NT2/D1 (cell line): ENCODE data around the gene ZNF70.

Experiments
- DNase-seq: peaks from one replicate; pipeline ENCODE4 v3.0.0-alpha.2; 2011; ENCODE audit warnings: low read depth, low spot score
- H3K27me3 ChIP-seq: 2 replicates; pipeline ENCODE4 v1.6.0; 2011; ENCODE audit warnings: mild to moderate bottlenecking; ENCODE audit not compliant: insufficient read length, insufficient read depth
- H3K36me3 ChIP-seq: 2 replicates; pipeline ENCODE4 v1.6.1; 2011; ENCODE audit warnings: mild to moderate bottlenecking, low read length, mixed read lengths; ENCODE audit not compliant: insufficient read depth, insufficient read length
- H3K4me1 ChIP-seq: 2 replicates; pipeline ENCODE4 v1.5.1; 2011; ENCODE audit not compliant: insufficient read depth, insufficient read length
- H3K4me3 ChIP-seq: 2 replicates; pipeline ENCODE4 v1.5.1; 2011; ENCODE audit warnings: low read depth; ENCODE audit not compliant: insufficient read length
- H3K9ac ChIP-seq: 2 replicates; pipeline ENCODE4 v1.6.0; 2011; ENCODE audit warnings: low read depth; ENCODE audit not compliant: insufficient read length
- H3K9me3 ChIP-seq: 2 replicates; pipeline ENCODE4 v1.5.1; 2011; ENCODE audit warnings: mild to moderate bottlenecking, low read length; ENCODE audit not compliant: insufficient read depth
- SUZ12 ChIP-seq: IDR thresholded peaks from 2 replicates; pipeline ENCODE4 v1.6.1; 2011; ENCODE audit not compliant: insufficient read length, insufficient read depth; ENCODE audit errors: extremely low read depth
- YY1 ChIP-seq: IDR thresholded peaks from 2 replicates; pipeline ENCODE4 v1.6.1; 2011; ENCODE audit not compliant: insufficient read length, insufficient read depth
- ZNF274 ChIP-seq: IDR thresholded peaks from 2 replicates; pipeline ENCODE4 v1.6.1; 2011; ENCODE audit warnings: mild to moderate bottlenecking, low read depth, low read length

ZNF70 gene

GRCh38 chr22:23754980-23755636 lies 4.2 kb upstream of the ZNF70 start:
- DNase-seq: no peak
- H3K9ac ChIP-seq: no peak overlapping the region
- H3K27me3 ChIP-seq: no peaks in the 10 kb centered on the region
- peaks cover 7% of the 10 kb centered on the region for H3K4me1 ChIP-seq
- TF ChIP-seq SUZ12: no peak
- no peak for TF ChIP-seq YY1
- no peak for TF ChIP-seq ZNF274
- no peaks in the 10 kb centered on the region for H3K9me3 ChIP-seq
- no peaks in the 10 kb centered on the region for H3K36me3 ChIP-seq
- no peak overlapping the region for H3K4me3 ChIP-seq

DNA sequence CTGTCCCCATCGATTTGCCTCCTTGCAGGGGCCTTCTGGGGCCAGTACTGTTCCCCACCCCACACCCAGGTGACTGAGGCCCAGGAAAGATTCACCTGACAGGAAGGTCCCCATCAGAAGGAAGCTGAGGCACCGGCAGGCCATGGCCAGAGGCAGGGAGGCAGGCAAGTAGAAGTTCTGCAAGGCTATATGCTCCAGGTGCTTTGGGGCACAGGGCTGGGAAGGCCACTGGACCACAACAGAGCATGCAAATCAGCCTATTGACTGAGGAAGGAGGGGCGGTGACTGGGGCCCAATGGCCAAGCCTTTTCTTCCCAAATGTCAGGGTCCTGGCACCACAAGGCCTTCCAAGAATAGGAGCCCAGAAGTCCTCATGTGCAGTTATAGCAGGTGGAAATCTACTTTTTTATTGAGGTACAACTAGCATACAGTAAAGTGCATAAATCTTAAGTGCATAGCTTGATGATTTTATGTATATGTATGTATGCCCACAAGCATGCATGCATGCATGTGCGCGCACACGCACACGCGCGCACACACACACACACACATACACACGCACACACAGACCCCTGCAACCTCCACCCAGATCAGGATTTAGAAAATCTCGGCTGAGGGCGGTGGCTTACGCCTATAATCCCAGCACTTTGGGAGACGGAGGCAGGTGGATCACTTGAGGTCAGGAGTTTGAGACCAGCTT lies 3.5 kb upstream of the ZNF70 start, which contains the start of gene VPREB3:
Gene VPREB3 (minus strand): TSS at position 206 of the 700 bp plus-strand sequence. CDS start 62 bp downstream, at position 144.
- TF ChIP-seq SUZ12 (no peak), ZNF274 (no peak), YY1 (no peak)
- Histone ChIP-seq H3K4me3 (no peak within 1 kb of the TSS), H3K9ac (no peak within 1 kb of the TSS), H3K27me3 (no peaks in the 10 kb centered on the region), H3K36me3 (no peaks in the 10 kb centered on the region), H3K9me3 (no peaks in the 10 kb centered on the region), H3K4me1 (peaks cover 7% of the 10 kb centered on the region)
- DNase-seq: no peak

GRCh38 chr22:23753385-23753784 lies 2.5 kb upstream of the ZNF70 start:
- DNase-seq: no peak
- H3K36me3 ChIP-seq: no peaks in the 10 kb centered on the region
- H3K9me3 ChIP-seq: no peaks in the 10 kb centered on the region
- H3K27me3 ChIP-seq: no peaks in the 10 kb centered on the region
- no peak overlapping the region for H3K9ac ChIP-seq
- TF ChIP-seq SUZ12: no peak
- no peak for TF ChIP-seq YY1
- no peak for TF ChIP-seq ZNF274
- H3K4me3 ChIP-seq: no peak overlapping the region
- H3K4me1 ChIP-seq: peaks cover 7% of the 10 kb centered on the region

GRCh38 chr22:23752750-23753149 lies 1.8 kb upstream of the ZNF70 start:
- TF ChIP-seq ZNF274: no peak
- no peak for TF ChIP-seq YY1
- TF ChIP-seq SUZ12: no peak
- no peaks in the 10 kb centered on the region for H3K9me3 ChIP-seq
- DNase-seq: no peak
- H3K36me3 ChIP-seq: no peaks in the 10 kb centered on the region
- H3K27me3 ChIP-seq: no peaks in the 10 kb centered on the region
- no peak overlapping the region for H3K4me3 ChIP-seq
- no peak overlapping the region for H3K9ac ChIP-seq
- H3K4me1 ChIP-seq: peaks cover 7% of the 10 kb centered on the region

- H3K27me3 ChIP-seq: no peaks in the 10 kb centered on the region
- H3K4me1 ChIP-seq: peaks cover 7% of the 10 kb centered on the region
- peak overlapping the region; percentile 24 for H3K9ac ChIP-seq
- TF ChIP-seq ZNF274 (no peak), SUZ12 (no peak), YY1 (no peak)
- H3K9me3 ChIP-seq: no peaks in the 10 kb centered on the region
- H3K36me3 ChIP-seq: no peaks in the 10 kb centered on the region
- no peak overlapping the region for H3K4me3 ChIP-seq
- DNase-seq: no peak
Observed at GRCh38 chr22:23752090-23752691, 1.3 kb upstream of the ZNF70 start.

- Histone ChIP-seq H3K4me1 (peaks cover 7% of the 10 kb centered on the region), H3K27me3 (no peaks in the 10 kb centered on the region), H3K4me3 (peak overlapping the region; percentile 94), H3K9me3 (no peaks in the 10 kb centered on the region), H3K9ac (peak overlapping the region; percentile 93), H3K36me3 (no peaks in the 10 kb centered on the region)
- DNase-seq: no peak
- TF ChIP-seq ZNF274: no peak
- no peak for TF ChIP-seq SUZ12
- TF ChIP-seq YY1: no peak
Observed at GRCh38 chr22:23751441-23751996, 607 bp upstream of the ZNF70 start.

- Histone ChIP-seq H3K9me3 (no peaks in the 10 kb centered on the region), H3K4me3 (peak overlapping the region; percentile 57), H3K9ac (peak overlapping the region; percentile 46), H3K36me3 (peaks cover under 1% of the 10 kb centered on the region), H3K27me3 (no peaks in the 10 kb centered on the region), H3K4me1 (peaks cover 7% of the 10 kb centered on the region)
- TF ChIP-seq YY1 (no peak), ZNF274 (no peak), SUZ12 (no peak)
- no peak for DNase-seq
Observed at GRCh38 chr22:23750367-23750713, 572 bp downstream of the ZNF70 start.
